ENCODE data around the gene PCDH15.

The PCDH15 gene

GRCh38 chr10:53843736-53844362 lies 957.2 kb downstream of the PCDH15 start:
- peak; percentile 7 for DNase-seq (ENCODE audit: low spot score)

DNA sequence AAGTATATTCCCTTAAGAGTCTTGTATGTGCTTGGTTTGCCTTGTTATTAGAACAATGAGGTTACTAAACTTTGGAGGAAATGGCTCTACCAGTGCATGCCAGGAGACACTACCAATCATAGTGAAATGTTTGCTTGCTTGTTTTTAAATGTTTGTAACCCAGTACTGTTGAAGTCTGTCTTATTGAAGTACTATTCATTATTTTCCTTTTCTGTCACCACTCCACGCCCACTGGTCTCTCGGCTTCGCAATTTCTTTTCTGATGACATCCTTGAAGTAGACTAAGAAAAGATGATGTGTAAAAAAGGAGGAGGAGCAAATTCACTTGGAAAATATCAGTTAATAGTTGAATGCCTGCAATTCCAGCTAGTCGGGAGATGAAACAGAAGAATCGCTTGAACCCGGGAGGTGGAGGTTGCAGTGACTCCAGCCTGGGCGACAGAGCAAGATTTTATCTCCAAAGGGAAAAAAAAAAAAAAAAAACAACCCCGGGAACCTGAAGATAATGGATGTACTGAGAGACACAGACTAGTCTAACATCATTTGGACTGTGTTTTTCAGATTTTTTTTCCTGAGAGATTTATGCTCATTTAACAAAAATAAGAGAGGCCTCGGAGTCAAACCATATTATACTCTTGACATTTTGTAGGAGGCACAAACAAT lies 959.4 kb downstream of the PCDH15 start:
- DNase-seq (ENCODE audit: low spot score): no peak

- DNase-seq (ENCODE audit: low spot score): no peak
Measured at GRCh38 chr10:53840653-53841052, 960.4 kb downstream of the PCDH15 start.

DNA sequence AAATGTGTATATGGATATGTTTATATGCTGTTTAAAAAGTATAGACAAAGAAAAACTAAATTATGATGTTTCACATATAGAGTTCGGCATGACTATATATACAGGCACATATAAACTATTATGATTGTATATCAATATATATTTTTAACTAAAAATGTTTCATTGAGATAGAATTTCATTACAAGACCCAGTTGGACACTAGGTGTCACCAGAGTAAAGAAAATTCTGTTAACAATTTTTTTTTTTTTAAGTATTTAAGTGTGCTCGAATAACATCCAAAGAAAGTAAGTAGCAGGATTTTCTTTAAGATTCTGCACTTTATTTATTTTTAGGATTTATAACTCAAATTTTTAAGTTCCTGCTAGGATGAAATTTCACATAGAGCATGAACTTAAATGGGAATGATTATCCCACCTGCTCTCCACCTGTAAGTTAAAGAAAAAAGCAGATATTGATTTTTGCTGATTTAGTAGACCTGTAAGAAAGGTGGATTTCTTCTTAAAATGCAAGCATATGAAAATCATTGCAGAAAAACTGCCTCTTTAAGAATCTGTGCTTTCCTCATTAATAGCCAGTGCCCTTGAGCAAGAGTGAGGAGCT lies 961.5 kb downstream of the PCDH15 start:
- peak; percentile 40 for DNase-seq (ENCODE audit: low spot score)

GRCh38 chr10:53836638-53837037 lies 964.4 kb downstream of the PCDH15 start:
- DNase-seq (ENCODE audit: low spot score): no peak

DNA sequence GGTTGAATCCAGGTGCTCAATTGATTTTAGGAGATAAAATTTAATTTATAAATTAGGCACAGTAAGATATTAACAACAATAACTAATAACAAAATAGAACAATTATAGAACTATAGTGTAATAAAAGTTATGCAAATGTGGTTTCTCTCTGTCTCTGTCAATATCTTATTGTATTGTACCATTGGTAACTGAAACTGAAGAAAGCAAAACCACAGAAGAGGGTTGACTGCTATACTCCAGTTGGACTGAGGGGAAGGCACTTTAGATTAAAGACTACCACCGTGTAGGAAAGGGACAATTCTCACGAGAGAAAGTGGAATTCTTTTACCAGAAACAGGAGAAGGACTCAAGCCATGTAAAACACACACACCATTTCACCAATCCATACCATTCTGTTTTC lies 967.1 kb downstream of the PCDH15 start:
- no peak for DNase-seq (ENCODE audit: low spot score)

- DNase-seq (ENCODE audit: low spot score): no peak
Measured at GRCh38 chr10:53827261-53827660, 973.8 kb downstream of the PCDH15 start.

- DNase-seq (ENCODE audit: low spot score): no peak
Measured at GRCh38 chr10:53808677-53809372, 992.2 kb downstream of the PCDH15 start.

DNA sequence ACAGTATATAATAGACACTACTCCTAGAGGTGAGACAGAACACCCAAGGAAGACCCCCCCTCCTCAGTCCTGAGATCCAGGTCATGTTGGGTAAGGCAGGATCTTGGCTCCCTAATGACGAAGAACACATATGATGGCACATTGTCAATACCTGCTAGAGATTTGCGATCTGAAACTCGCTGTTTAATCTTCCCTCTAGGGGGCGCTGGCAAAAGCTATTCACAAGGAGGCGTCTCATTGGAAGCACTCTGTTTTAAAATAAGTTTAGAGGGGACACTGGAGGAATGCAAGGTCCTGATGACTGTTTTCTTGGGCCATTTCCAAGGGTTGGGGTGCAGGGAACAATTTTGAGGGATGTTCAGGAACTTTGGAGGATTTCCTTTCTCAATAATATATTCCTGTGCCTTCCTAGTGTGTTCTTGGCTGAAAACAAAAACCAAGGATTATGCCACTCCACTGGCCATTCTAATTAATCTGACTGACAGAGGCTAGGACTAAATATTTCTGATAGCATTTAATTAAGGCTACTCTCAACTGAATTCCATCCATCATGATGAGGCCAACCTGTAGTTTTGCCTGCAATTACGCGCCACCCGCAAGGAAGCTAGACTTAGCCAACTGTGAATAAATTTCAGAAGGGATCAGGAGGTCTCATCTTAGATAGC lies 1014.7 kb downstream of the PCDH15 start:
- no peak for DNase-seq (ENCODE audit: low spot score)

DNA sequence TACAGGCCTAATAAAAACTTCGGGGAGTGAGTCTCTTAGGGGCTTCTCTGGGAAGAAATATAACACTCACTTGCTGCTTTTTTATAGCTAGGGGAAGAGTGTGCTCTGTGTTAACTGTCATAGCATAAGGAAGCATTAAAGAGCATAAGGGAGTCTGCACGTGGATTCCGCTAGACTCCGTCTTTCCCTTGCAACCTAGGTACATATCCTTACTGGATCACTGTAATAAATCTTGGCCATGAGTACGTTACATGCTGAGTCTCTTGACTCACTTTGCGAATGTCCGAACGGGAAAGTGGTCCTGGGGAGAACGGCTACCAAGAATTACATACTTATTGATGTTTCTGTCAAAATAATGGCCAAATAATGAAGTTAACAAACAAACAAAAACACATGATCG lies 1029.3 kb downstream of the PCDH15 start:
- DNase-seq (ENCODE audit: low spot score): no peak

DNA sequence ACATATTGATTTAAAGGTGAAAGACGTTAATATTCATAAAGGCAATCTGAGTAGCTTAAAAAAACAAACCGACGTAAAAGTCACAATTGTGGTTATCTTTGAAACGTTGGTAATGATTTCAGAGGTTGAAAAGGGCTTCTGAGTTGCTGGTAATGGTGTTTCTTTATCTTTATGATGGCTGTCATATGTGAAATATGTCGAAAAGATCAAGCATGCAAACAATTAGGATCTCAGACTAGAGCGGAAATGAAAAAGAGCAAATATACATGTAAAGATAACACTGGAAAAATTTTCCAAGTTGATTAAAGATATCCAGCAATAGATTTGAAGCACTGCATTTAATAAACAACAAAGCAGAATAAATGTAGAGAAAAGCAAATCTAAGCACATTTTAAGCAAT lies 1030.1 kb downstream of the PCDH15 start:
- DNase-seq (ENCODE audit: low spot score): no peak

- DNase-seq (ENCODE audit: low spot score): no peak
Measured at GRCh38 chr10:53765311-53765710, 1035.7 kb downstream of the PCDH15 start.

GRCh38 chr10:53754596-53755250 lies 1046.3 kb downstream of the PCDH15 start:
- DNase-seq (ENCODE audit: low spot score): no peak
